ENCODE measurements around the gene RYR2. TPM values are rescaled to one million over a fixed set of nuclear protein-coding genes. Genes with fewer than 3 reads are reported as not detected.

Gene RYR2
- total and polyA plus RNA-seq, 2 of the 8 experiments (the other 6 are each of a cell fraction or from before 2014, with no cell fraction given) = 1.3 to 4.4 TPM

- H3K18ac ChIP-seq (ENCODE audit: extremely low read depth, low read length) = no peak overlapping the region
- no peaks in the 10 kb centered on the region for H3K79me1 ChIP-seq (ENCODE audit: low read depth, low read length)
- FAIRE-seq (no peak), DNase-seq (ENCODE audit: low read depth in 1 of 2, low spot score in 2 of 2) (no peak)
- no peak overlapping the region for H4K8ac ChIP-seq (ENCODE audit: extremely low read depth, insufficient read depth, low read length)
- no peak overlapping the region for H4K5ac ChIP-seq (ENCODE audit: insufficient read length, low read depth, low read length)
- no peak overlapping the region for H3K14ac ChIP-seq (ENCODE audit: insufficient read length)
- H2BK20ac ChIP-seq (ENCODE audit: low read length) = no peak overlapping the region
- ChIA-PET CTCF (ENCODE audit: partially characterized antibody) (no interaction called here), POLR2A (ENCODE audit: partially characterized antibody) (no interaction called here)
- H3K27ac ChIP-seq (ENCODE audit: low read depth, low read length) = no peak overlapping the region
- no peak overlapping the region for H3K4me3 ChIP-seq (ENCODE audit: extremely low read depth in 1 of 4, insufficient read depth in 2 of 4, low read depth in 3 of 4, low read length in 4 of 4)
- no peaks in the 10 kb centered on the region for H3K4me1 ChIP-seq (replicated peaks in 1 of 4; ENCODE audit: control insufficient read depth in 3 of 4, insufficient read depth in 4 of 4, low read length in 3 of 4)
- no peak overlapping the region for H3K4me2 ChIP-seq (ENCODE audit: insufficient read depth in 1 of 2, low read depth in 2 of 2, low read length in 2 of 2)
- H3K23ac ChIP-seq (ENCODE audit: insufficient read length) = no peak overlapping the region
- H3K9ac ChIP-seq (replicated peaks in 1 of 4; ENCODE audit: extremely low read depth in 1 of 4, low read depth in 3 of 4, low read length in 3 of 4) = no peak overlapping the region
- no peaks in the 10 kb centered on the region for H4K20me1 ChIP-seq (replicated peaks in 1 of 2; ENCODE audit: control insufficient read depth in 1 of 2, insufficient read depth in 2 of 2, low read length in 2 of 2)
- no peak overlapping the region for H2BK5ac ChIP-seq (ENCODE audit: low read depth, low read length)
- H3K23me2 ChIP-seq (ENCODE audit: low read depth, low read length) = no peaks in the 10 kb centered on the region
- TF ChIP-seq RBBP5 (IDR thresholded peaks at IDR 0.05; ENCODE audit: borderline replicate concordance, low read depth, low read length) = no peak
- no peak for TF ChIP-seq BCL11A (IDR thresholded peaks at IDR 0.05; ENCODE audit: low read depth in 2 of 2, low read length in 2 of 2)
- TF ChIP-seq BACH1 (IDR thresholded peaks at IDR 0.05; ENCODE audit: low read length) = no peak
- no peak for TF ChIP-seq CBX8 (IDR thresholded peaks at IDR 0.05; ENCODE audit: borderline replicate concordance, low read depth, low read length)
- TF ChIP-seq RXRA (IDR thresholded peaks at IDR 0.05; ENCODE audit: insufficient read depth, low read depth, low read length) = no peak
- H2AK5ac ChIP-seq (ENCODE audit: low read depth, low read length) = no peak overlapping the region
- no peaks in the 10 kb centered on the region for H3K36me3 ChIP-seq (ENCODE audit: control insufficient read depth in 2 of 4, insufficient read depth in 4 of 4, low read length in 3 of 4)
- no peaks in the 10 kb centered on the region for H3K79me2 ChIP-seq (ENCODE audit: control insufficient read depth in 1 of 2, insufficient read depth in 2 of 2, low read length in 2 of 2)
- no peaks in the 10 kb centered on the region for H3K27me3 ChIP-seq (replicated peaks in 1 of 4; ENCODE audit: control insufficient read depth in 3 of 4, extremely low read depth in 1 of 4, insufficient read depth in 3 of 4, low read length in 3 of 4)
- WGBS, 2 experiments (ENCODE audit: extremely low coverage in 1 of 2, insufficient coverage in 1 of 2, insufficient read length in 1 of 2, insufficient replicate concordance in 2 of 2, low coverage in 1 of 2, low lambda C conversion rate in 2 of 2, missing lambda C conversion rate in 1 of 2) = 77% methylated on average over 5 of the region's 5 CpGs; no CpG with 5 or more reads in 1 of the 2 experiments
- H4K91ac ChIP-seq (replicated peaks; ENCODE audit: insufficient read length, low read length) = no peak overlapping the region
- H2BK12ac ChIP-seq (ENCODE audit: low read depth, low read length) = no peak overlapping the region
- H2AFZ ChIP-seq (ENCODE audit: low read length) = no peak overlapping the region
- H3K4ac ChIP-seq (replicated peaks; ENCODE audit: insufficient read length, low read depth, low read length) = no peak overlapping the region
- no peaks in the 10 kb centered on the region for H3K9me3 ChIP-seq (ENCODE audit: insufficient read depth in 2 of 2, low read depth in 1 of 2, low read length in 1 of 2)
- H2BK120ac ChIP-seq (replicated peaks; ENCODE audit: low read depth, low read length) = no peak overlapping the region
- no peak overlapping the region for H3K56ac ChIP-seq (replicated peaks; ENCODE audit: insufficient read length, low read depth, low read length)
- no peak overlapping the region for H2BK15ac ChIP-seq (ENCODE audit: low read length)
Measured at GRCh38 chr1:237759377-237759776, 717.4 kb downstream of the RYR2 start.
